HG03139 (cell line): ENCODE measurements around the gene SIRT3.

Experiments used
- ATAC-seq: cut with Tn5 transposase; IDR thresholded peaks from one replicate; pipeline ENCODE4 v1.9.1; 2021; ENCODE audit not compliant: unreplicated experiment

Gene SIRT3

GRCh38 chr11:235997-236773 lies at the start of gene SIRT3:
TSS of gene SIRT3 (minus strand) at chr11:236342. CDS start at chr11:236328, 14 bp downstream.
- peak; percentile 63 for ATAC-seq

- no peak for ATAC-seq
Observed at GRCh38 chr11:285894-286220, 49.7 kb upstream of the SIRT3 start.

GRCh38 chr11:285021-285893 lies 49.1 kb upstream of the SIRT3 start:
- no peak for ATAC-seq

GRCh38 chr11:284105-285020 lies 48.2 kb upstream of the SIRT3 start:
- ATAC-seq: no peak

GRCh38 chr11:283405-284104 lies 47.4 kb upstream of the SIRT3 start:
- ATAC-seq: no peak

GRCh38 chr11:282630-283360 lies 46.7 kb upstream of the SIRT3 start:
- no peak for ATAC-seq

- ATAC-seq: no peak
Observed at GRCh38 chr11:282171-282570, 46.0 kb upstream of the SIRT3 start.

GRCh38 chr11:281486-282161 lies 45.5 kb upstream of the SIRT3 start:
- no peak for ATAC-seq

GRCh38 chr11:280706-281485 lies 44.8 kb upstream of the SIRT3 start:
- ATAC-seq: no peak

- no peak for ATAC-seq
Observed at GRCh38 chr11:279966-280705, 44.0 kb upstream of the SIRT3 start.

GRCh38 chr11:279040-279965 lies 43.2 kb upstream of the SIRT3 start:
- no peak for ATAC-seq

GRCh38 chr11:278001-278951 lies 42.1 kb upstream of the SIRT3 start, which contains the start of gene NLRP6:
TSS of gene NLRP6 (plus strand) at chr11:278407. CDS start at chr11:278570, 163 bp downstream.
- ATAC-seq: no peak

- no peak for ATAC-seq
Observed at GRCh38 chr11:276219-276618, 40.1 kb upstream of the SIRT3 start.

- ATAC-seq: no peak
Observed at GRCh38 chr11:272931-273198, 36.7 kb upstream of the SIRT3 start.

- ATAC-seq: no peak
Observed at GRCh38 chr11:272195-272930, 36.2 kb upstream of the SIRT3 start.
